ENCODE measurements around the gene SEMA3B.
A peak's percentile ranks its signal among the peaks of the same experiment; 100 is the strongest.

The SEMA3B gene

GRCh38 chr3:50314816-50315215, 45.9 kb downstream of the SEMA3B start:
- Histone ChIP-seq H3K27me3 (replicated peaks; ENCODE audit: control insufficient read depth, insufficient read depth, low read length, poor library complexity, severe bottlenecking) (no peaks in the 10 kb centered on the region), H3K27ac (ENCODE audit: insufficient read depth, low read length, poor library complexity, severe bottlenecking) (no peak overlapping the region), H3K36me3 (ENCODE audit: control insufficient read depth, insufficient read depth, low read length) (no peaks in the 10 kb centered on the region), H3K9me3 (ENCODE audit: control insufficient read depth, low read length) (no peaks in the 10 kb centered on the region), H3K4me3 (ENCODE audit: insufficient read depth, low read depth, low read length, poor library complexity, severe bottlenecking) (no peak overlapping the region), H3K4me1 (ENCODE audit: control insufficient read depth, insufficient read depth, low read length, poor library complexity, severe bottlenecking) (peaks cover 21% of the 10 kb centered on the region)
- DNase-seq: no peak

- H3K4me1 ChIP-seq (ENCODE audit: control insufficient read depth, insufficient read depth, low read length, poor library complexity, severe bottlenecking): peaks cover 38% of the 10 kb centered on the region
- no peaks in the 10 kb centered on the region for H3K27me3 ChIP-seq (replicated peaks; ENCODE audit: control insufficient read depth, insufficient read depth, low read length, poor library complexity, severe bottlenecking)
- H3K4me3 ChIP-seq (ENCODE audit: insufficient read depth, low read depth, low read length, poor library complexity, severe bottlenecking): peak overlapping the region; percentile 38
- peak overlapping the region; percentile 50 for H3K27ac ChIP-seq (ENCODE audit: insufficient read depth, low read length, poor library complexity, severe bottlenecking)
- no peaks in the 10 kb centered on the region for H3K9me3 ChIP-seq (ENCODE audit: control insufficient read depth, low read length)
- DNase-seq: peak; percentile 66 to 75 (median 71)
- no peaks in the 10 kb centered on the region for H3K36me3 ChIP-seq (ENCODE audit: control insufficient read depth, insufficient read depth, low read length)
These were observed 47.8 kb downstream of the SEMA3B start for GRCh38 chr3:50316657-50317242.

- peaks cover 41% of the 10 kb centered on the region for H3K4me1 ChIP-seq (ENCODE audit: control insufficient read depth, insufficient read depth, low read length, poor library complexity, severe bottlenecking)
- no peaks in the 10 kb centered on the region for H3K9me3 ChIP-seq (ENCODE audit: control insufficient read depth, low read length)
- no peak for DNase-seq
- H3K36me3 ChIP-seq (ENCODE audit: control insufficient read depth, insufficient read depth, low read length): no peaks in the 10 kb centered on the region
- peak overlapping the region; percentile 50 for H3K27ac ChIP-seq (ENCODE audit: insufficient read depth, low read length, poor library complexity, severe bottlenecking)
- H3K4me3 ChIP-seq (ENCODE audit: insufficient read depth, low read depth, low read length, poor library complexity, severe bottlenecking): peak overlapping the region; percentile 38
- no peaks in the 10 kb centered on the region for H3K27me3 ChIP-seq (replicated peaks; ENCODE audit: control insufficient read depth, insufficient read depth, low read length, poor library complexity, severe bottlenecking)
These were observed 48.4 kb downstream of the SEMA3B start for GRCh38 chr3:50317300-50317699.

GRCh38 chr3:50318163-50318562, 49.2 kb downstream of the SEMA3B start:
- DNase-seq: no peak

GRCh38 chr3:50318615-50319014, 49.7 kb downstream of the SEMA3B start:
- no peaks in the 10 kb centered on the region for H3K36me3 ChIP-seq (ENCODE audit: control insufficient read depth, insufficient read depth, low read length)
- no peak for DNase-seq
- H3K4me3 ChIP-seq (ENCODE audit: insufficient read depth, low read depth, low read length, poor library complexity, severe bottlenecking): no peak overlapping the region

More at GRCh38 chr3:50318163-50318562, 49.2 kb downstream of the SEMA3B start:
- Histone ChIP-seq H3K27ac (ENCODE audit: insufficient read depth, low read length, poor library complexity, severe bottlenecking) (no peak overlapping the region), H3K36me3 (ENCODE audit: control insufficient read depth, insufficient read depth, low read length) (no peaks in the 10 kb centered on the region), H3K9me3 (ENCODE audit: control insufficient read depth, low read length) (no peaks in the 10 kb centered on the region), H3K27me3 (replicated peaks; ENCODE audit: control insufficient read depth, insufficient read depth, low read length, poor library complexity, severe bottlenecking) (no peaks in the 10 kb centered on the region), H3K4me3 (ENCODE audit: insufficient read depth, low read depth, low read length, poor library complexity, severe bottlenecking) (no peak overlapping the region), H3K4me1 (ENCODE audit: control insufficient read depth, insufficient read depth, low read length, poor library complexity, severe bottlenecking) (peaks cover 41% of the 10 kb centered on the region)

GRCh38 chr3:50319181-50319893, 50.4 kb downstream of the SEMA3B start:
- Histone ChIP-seq H3K27me3 (replicated peaks; ENCODE audit: control insufficient read depth, insufficient read depth, low read length, poor library complexity, severe bottlenecking) (no peaks in the 10 kb centered on the region), H3K4me3 (ENCODE audit: insufficient read depth, low read depth, low read length, poor library complexity, severe bottlenecking) (no peak overlapping the region), H3K9me3 (ENCODE audit: control insufficient read depth, low read length) (no peaks in the 10 kb centered on the region), H3K36me3 (ENCODE audit: control insufficient read depth, insufficient read depth, low read length) (no peaks in the 10 kb centered on the region), H3K27ac (ENCODE audit: insufficient read depth, low read length, poor library complexity, severe bottlenecking) (no peak overlapping the region), H3K4me1 (ENCODE audit: control insufficient read depth, insufficient read depth, low read length, poor library complexity, severe bottlenecking) (peaks cover 41% of the 10 kb centered on the region)
- no peak for DNase-seq

More at GRCh38 chr3:50318615-50319014, 49.7 kb downstream of the SEMA3B start:
- Histone ChIP-seq H3K27me3 (replicated peaks; ENCODE audit: control insufficient read depth, insufficient read depth, low read length, poor library complexity, severe bottlenecking) (no peaks in the 10 kb centered on the region), H3K9me3 (ENCODE audit: control insufficient read depth, low read length) (no peaks in the 10 kb centered on the region), H3K4me1 (ENCODE audit: control insufficient read depth, insufficient read depth, low read length, poor library complexity, severe bottlenecking) (peaks cover 41% of the 10 kb centered on the region), H3K27ac (ENCODE audit: insufficient read depth, low read length, poor library complexity, severe bottlenecking) (no peak overlapping the region)

- H3K4me1 ChIP-seq (ENCODE audit: control insufficient read depth, insufficient read depth, low read length, poor library complexity, severe bottlenecking): peaks cover 41% of the 10 kb centered on the region
- no peak for DNase-seq
- H3K27ac ChIP-seq (ENCODE audit: insufficient read depth, low read length, poor library complexity, severe bottlenecking): no peak overlapping the region
- H3K27me3 ChIP-seq (replicated peaks; ENCODE audit: control insufficient read depth, insufficient read depth, low read length, poor library complexity, severe bottlenecking): no peaks in the 10 kb centered on the region
- no peaks in the 10 kb centered on the region for H3K36me3 ChIP-seq (ENCODE audit: control insufficient read depth, insufficient read depth, low read length)
- H3K4me3 ChIP-seq (ENCODE audit: insufficient read depth, low read depth, low read length, poor library complexity, severe bottlenecking): peak overlapping the region; percentile 93
- H3K9me3 ChIP-seq (ENCODE audit: control insufficient read depth, low read length): no peaks in the 10 kb centered on the region
These were observed 51.1 kb downstream of the SEMA3B start for GRCh38 chr3:50319894-50320625.

GRCh38 chr3:50320853-50321335, 51.9 kb downstream of the SEMA3B start:
- DNase-seq: peak in 2 of 3 donors; percentile 20 to 48
- Histone ChIP-seq H3K9me3 (ENCODE audit: control insufficient read depth, low read length) (no peaks in the 10 kb centered on the region), H3K27ac (ENCODE audit: insufficient read depth, low read length, poor library complexity, severe bottlenecking) (peak overlapping the region; percentile 84), H3K27me3 (replicated peaks; ENCODE audit: control insufficient read depth, insufficient read depth, low read length, poor library complexity, severe bottlenecking) (no peaks in the 10 kb centered on the region), H3K4me1 (ENCODE audit: control insufficient read depth, insufficient read depth, low read length, poor library complexity, severe bottlenecking) (peaks cover 41% of the 10 kb centered on the region), H3K4me3 (ENCODE audit: insufficient read depth, low read depth, low read length, poor library complexity, severe bottlenecking) (peak overlapping the region; percentile 93), H3K36me3 (ENCODE audit: control insufficient read depth, insufficient read depth, low read length) (no peaks in the 10 kb centered on the region)

- Histone ChIP-seq H3K27me3 (replicated peaks; ENCODE audit: control insufficient read depth, insufficient read depth, low read length, poor library complexity, severe bottlenecking) (no peaks in the 10 kb centered on the region), H3K4me3 (ENCODE audit: insufficient read depth, low read depth, low read length, poor library complexity, severe bottlenecking) (peak overlapping the region; percentile 93), H3K27ac (ENCODE audit: insufficient read depth, low read length, poor library complexity, severe bottlenecking) (peak overlapping the region; percentile 84), H3K4me1 (ENCODE audit: control insufficient read depth, insufficient read depth, low read length, poor library complexity, severe bottlenecking) (peaks cover 36% of the 10 kb centered on the region), H3K36me3 (ENCODE audit: control insufficient read depth, insufficient read depth, low read length) (no peaks in the 10 kb centered on the region), H3K9me3 (ENCODE audit: control insufficient read depth, low read length) (no peaks in the 10 kb centered on the region)
- DNase-seq: peak; percentile 58 to 72 (median 68)
These were observed 52.6 kb downstream of the SEMA3B start for GRCh38 chr3:50321336-50322114.
